ENCODE results near the gene DLEU7.

DNA sequence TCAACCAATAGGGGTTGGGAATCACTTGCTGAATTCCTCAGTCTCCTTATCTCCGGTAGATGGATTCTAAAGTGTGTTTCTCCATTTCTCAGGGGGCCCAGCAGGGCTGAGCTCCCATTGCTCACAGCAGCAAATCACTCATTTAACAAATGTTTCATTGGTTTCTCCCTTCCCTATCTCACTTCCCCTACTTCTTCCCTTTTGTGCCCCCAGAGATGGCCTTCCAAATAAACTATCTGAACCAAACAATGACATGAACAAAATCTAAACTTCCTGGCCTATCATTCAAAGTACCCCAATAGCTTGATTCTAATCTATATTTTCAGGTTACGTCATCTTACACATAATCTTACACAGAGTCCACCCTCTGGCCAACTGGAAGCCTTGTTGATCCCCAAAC is 60.4 kb downstream of the DLEU7 start:
- TF ChIP-seq, protein P1, sequence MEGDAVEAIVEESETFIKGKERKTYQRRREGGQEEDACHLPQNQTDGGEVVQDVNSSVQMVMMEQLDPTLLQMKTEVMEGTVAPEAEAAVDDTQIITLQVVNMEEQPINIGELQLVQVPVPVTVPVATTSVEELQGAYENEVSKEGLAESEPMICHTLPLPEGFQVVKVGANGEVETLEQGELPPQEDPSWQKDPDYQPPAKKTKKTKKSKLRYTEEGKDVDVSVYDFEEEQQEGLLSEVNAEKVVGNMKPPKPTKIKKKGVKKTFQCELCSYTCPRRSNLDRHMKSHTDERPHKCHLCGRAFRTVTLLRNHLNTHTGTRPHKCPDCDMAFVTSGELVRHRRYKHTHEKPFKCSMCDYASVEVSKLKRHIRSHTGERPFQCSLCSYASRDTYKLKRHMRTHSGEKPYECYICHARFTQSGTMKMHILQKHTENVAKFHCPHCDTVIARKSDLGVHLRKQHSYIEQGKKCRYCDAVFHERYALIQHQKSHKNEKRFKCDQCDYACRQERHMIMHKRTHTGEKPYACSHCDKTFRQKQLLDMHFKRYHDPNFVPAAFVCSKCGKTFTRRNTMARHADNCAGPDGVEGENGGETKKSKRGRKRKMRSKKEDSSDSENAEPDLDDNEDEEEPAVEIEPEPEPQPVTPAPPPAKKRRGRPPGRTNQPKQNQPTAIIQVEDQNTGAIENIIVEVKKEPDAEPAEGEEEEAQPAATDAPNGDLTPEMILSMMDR (tag by site-specific recombination; IDR thresholded peaks at IDR 0.05) = no peak
- no peak for TF ChIP-seq ZNF768 (tag by site-specific recombination; IDR thresholded peaks at IDR 0.05)
- TF ChIP-seq ZBTB1 (tag by site-specific recombination; IDR thresholded peaks at IDR 0.05) = no peak
- no peak for TF ChIP-seq TCF7L2 (IDR thresholded peaks at IDR 0.05; ENCODE audit: borderline replicate concordance, low read depth, low read length)
